Measurements from ENCODE around the gene NES.

The NES gene

GRCh38 chr1:156647351-156647750 is 29.9 kb downstream of the NES start:
- peaks cover 14% of the 10 kb centered on the region for H4K20me1 ChIP-seq (ENCODE audit: insufficient read depth, low read length)
- H3K9me3 ChIP-seq (replicated peaks; ENCODE audit: insufficient read depth, low read length), result no peaks in the 10 kb centered on the region
- no peak for TF ChIP-seq EZH2 (optimal IDR thresholded peaks at IDR 0.05; ENCODE audit: low read depth, low read length)
- TF ChIP-seq EZH2phosphoT487 (IDR thresholded peaks at IDR 0.05; ENCODE audit: low read length), result no peak
- no peak for TF ChIP-seq CTCF (IDR thresholded peaks at IDR 0.05; ENCODE audit: low read length)

GRCh38 chr1:156646738-156647211 is 30.4 kb downstream of the NES start:
- TF ChIP-seq EZH2phosphoT487 (IDR thresholded peaks at IDR 0.05; ENCODE audit: low read length) (no peak), CTCF (IDR thresholded peaks at IDR 0.05; ENCODE audit: low read length) (no peak), EZH2 (optimal IDR thresholded peaks at IDR 0.05; ENCODE audit: low read depth, low read length) (no peak)
- Histone ChIP-seq H3K4me2 (ENCODE audit: low read depth, low read length) (no peak overlapping the region), H3K4me3 (ENCODE audit: low read length) (no peak overlapping the region), H2AFZ (ENCODE audit: low read length) (no peak overlapping the region), H3K4me1 (ENCODE audit: low read length) (no peaks in the 10 kb centered on the region), H3K79me2 (ENCODE audit: low read length) (peaks cover 14% of the 10 kb centered on the region), H3K9me2 (replicated peaks; ENCODE audit: insufficient read depth, low read length) (no peaks in the 10 kb centered on the region), H4K20me1 (ENCODE audit: insufficient read depth, low read length) (peaks cover 8% of the 10 kb centered on the region; the same call in 1 of the 2 replicates), H3K36me3 (replicated peaks; ENCODE audit: insufficient read depth, low read length) (0 out of 2 replicates have a peak, but pooled peaks cover 13% of the 10 kb centered on the region), H3K27ac (ENCODE audit: low read length) (no peak overlapping the region), H3F3A (ENCODE audit: insufficient read depth, low read length) (no peaks in the 10 kb centered on the region; the same call in 1 of the 2 replicates), H3K27me3 (replicated peaks; ENCODE audit: insufficient read depth, low read length) (no peaks in the 10 kb centered on the region), H3K9me3 (replicated peaks; ENCODE audit: insufficient read depth, low read length) (no peaks in the 10 kb centered on the region), H3K9ac (ENCODE audit: low read length) (no peak overlapping the region)
- DNase-seq, result no peak

More at GRCh38 chr1:156647351-156647750, 29.9 kb downstream of the NES start:
- Histone ChIP-seq H3F3A (ENCODE audit: insufficient read depth, low read length) (no peaks in the 10 kb centered on the region; the same call in 1 of the 2 replicates), H3K4me1 (ENCODE audit: low read length) (no peaks in the 10 kb centered on the region), H3K4me2 (ENCODE audit: low read depth, low read length) (no peak overlapping the region), H2AFZ (ENCODE audit: low read length) (no peak overlapping the region), H3K9me2 (replicated peaks; ENCODE audit: insufficient read depth, low read length) (no peaks in the 10 kb centered on the region), H3K27me3 (replicated peaks; ENCODE audit: insufficient read depth, low read length) (no peaks in the 10 kb centered on the region), H3K36me3 (replicated peaks; ENCODE audit: insufficient read depth, low read length) (0 out of 2 replicates have a peak, but pooled peaks cover 13% of the 10 kb centered on the region), H3K27ac (ENCODE audit: low read length) (no peak overlapping the region), H3K9ac (ENCODE audit: low read length) (no peak overlapping the region), H3K79me2 (ENCODE audit: low read length) (peaks cover 20% of the 10 kb centered on the region), H3K4me3 (ENCODE audit: low read length) (no peak overlapping the region)
- DNase-seq, result no peak

- Histone ChIP-seq H3K27me3 (replicated peaks; ENCODE audit: insufficient read depth, low read length) (no peaks in the 10 kb centered on the region), H3K79me2 (ENCODE audit: low read length) (0 out of 2 replicates have a peak, but pooled peaks cover 5% of the 10 kb centered on the region), H4K20me1 (ENCODE audit: insufficient read depth, low read length) (no peaks in the 10 kb centered on the region), H3K4me3 (ENCODE audit: low read length) (no peak overlapping the region), H3K27ac (ENCODE audit: low read length) (no peak overlapping the region), H3F3A (ENCODE audit: insufficient read depth, low read length) (peaks cover 4% of the 10 kb centered on the region), H2AFZ (ENCODE audit: low read length) (no peak overlapping the region), H3K4me2 (ENCODE audit: low read depth, low read length) (no peak overlapping the region), H3K9me3 (replicated peaks; ENCODE audit: insufficient read depth, low read length) (no peaks in the 10 kb centered on the region), H3K4me1 (ENCODE audit: low read length) (no peaks in the 10 kb centered on the region), H3K36me3 (replicated peaks; ENCODE audit: insufficient read depth, low read length) (0 out of 2 replicates have a peak, but pooled peaks cover 13% of the 10 kb centered on the region), H3K9ac (ENCODE audit: low read length) (no peak overlapping the region), H3K9me2 (replicated peaks; ENCODE audit: insufficient read depth, low read length) (no peaks in the 10 kb centered on the region)
- TF ChIP-seq EZH2 (optimal IDR thresholded peaks at IDR 0.05; ENCODE audit: low read depth, low read length), result no peak
- DNase-seq, result no peak
Measured at GRCh38 chr1:156645666-156646065, 31.5 kb downstream of the NES start.

- H3K27me3 ChIP-seq (replicated peaks; ENCODE audit: insufficient read depth, low read length), result no peaks in the 10 kb centered on the region
- H2AFZ ChIP-seq (ENCODE audit: low read length), result no peak overlapping the region
- H3K9me3 ChIP-seq (replicated peaks; ENCODE audit: insufficient read depth, low read length), result no peaks in the 10 kb centered on the region
- H3K9ac ChIP-seq (ENCODE audit: low read length), result no peak overlapping the region
- no peak for TF ChIP-seq CTCF (IDR thresholded peaks at IDR 0.05; ENCODE audit: low read length)
- no peak for TF ChIP-seq EZH2 (optimal IDR thresholded peaks at IDR 0.05; ENCODE audit: low read depth, low read length)
- no peak for TF ChIP-seq EZH2phosphoT487 (IDR thresholded peaks at IDR 0.05; ENCODE audit: low read length)
- H3K9me2 ChIP-seq (replicated peaks; ENCODE audit: insufficient read depth, low read length), result no peaks in the 10 kb centered on the region
- no peak overlapping the region for H3K4me3 ChIP-seq (ENCODE audit: low read length)
- no peak for DNase-seq
- peaks cover 8% of the 10 kb centered on the region for H3F3A ChIP-seq (ENCODE audit: insufficient read depth, low read length)
- no peak overlapping the region for H3K4me2 ChIP-seq (ENCODE audit: low read depth, low read length)
- H3K36me3 ChIP-seq (replicated peaks; ENCODE audit: insufficient read depth, low read length), result 0 out of 2 replicates have a peak, but pooled peaks cover 13% of the 10 kb centered on the region
- H4K20me1 ChIP-seq (ENCODE audit: insufficient read depth, low read length), result 0 out of 2 replicates have a peak, but pooled peaks cover under 1% of the 10 kb centered on the region
- H3K27ac ChIP-seq (ENCODE audit: low read length), result no peak overlapping the region
- no peaks in the 10 kb centered on the region for H3K79me2 ChIP-seq (ENCODE audit: low read length)
- H3K4me1 ChIP-seq (ENCODE audit: low read length), result no peaks in the 10 kb centered on the region
Measured at GRCh38 chr1:156645056-156645455, 32.2 kb downstream of the NES start.

Measured in MM.1S (cell line).